ENCODE results near the gene CUBN. TPM values are rescaled to one million over a fixed set of nuclear protein-coding genes. Genes with fewer than 3 reads are reported as not detected.

CUBN gene
- total RNA-seq, 1 donor from 2014 or later = 0.32 TPM

DNA sequence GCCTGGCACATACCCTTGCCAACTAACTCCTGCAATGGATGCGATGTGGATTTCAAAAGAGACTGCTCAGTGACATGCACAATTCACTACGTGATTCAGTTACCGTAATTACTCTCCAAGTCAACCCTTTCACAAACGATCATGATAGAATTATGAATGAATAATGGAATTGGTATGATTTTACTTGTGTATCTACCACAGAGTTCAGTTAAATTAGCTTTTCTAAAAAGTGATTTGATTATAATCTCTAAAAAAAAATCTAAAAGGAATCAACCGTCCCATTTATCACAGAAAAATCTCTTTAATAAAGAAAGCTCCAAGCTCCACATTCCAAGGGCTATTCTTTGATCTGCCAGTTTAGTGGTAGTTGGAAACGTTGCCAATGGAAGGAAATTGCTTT, 282.0 kb downstream of the CUBN start:
- Mint-ChIP-seq H3K4me3 (ENCODE audit: unreplicated experiment) (no peak overlapping the region), H3K36me3 (ENCODE audit: unreplicated experiment) (no peaks in the 10 kb centered on the region), H3K27me3 (ENCODE audit: unreplicated experiment) (no peaks in the 10 kb centered on the region), H3K9me3 (ENCODE audit: unreplicated experiment) (peaks cover under 1% of the 10 kb centered on the region), H3K27ac (ENCODE audit: unreplicated experiment) (no peak overlapping the region), H3K4me1 (ENCODE audit: low read depth, unreplicated experiment) (no peaks in the 10 kb centered on the region)
- DNase-seq = no peak
- TF ChIP-seq, protein P1, sequence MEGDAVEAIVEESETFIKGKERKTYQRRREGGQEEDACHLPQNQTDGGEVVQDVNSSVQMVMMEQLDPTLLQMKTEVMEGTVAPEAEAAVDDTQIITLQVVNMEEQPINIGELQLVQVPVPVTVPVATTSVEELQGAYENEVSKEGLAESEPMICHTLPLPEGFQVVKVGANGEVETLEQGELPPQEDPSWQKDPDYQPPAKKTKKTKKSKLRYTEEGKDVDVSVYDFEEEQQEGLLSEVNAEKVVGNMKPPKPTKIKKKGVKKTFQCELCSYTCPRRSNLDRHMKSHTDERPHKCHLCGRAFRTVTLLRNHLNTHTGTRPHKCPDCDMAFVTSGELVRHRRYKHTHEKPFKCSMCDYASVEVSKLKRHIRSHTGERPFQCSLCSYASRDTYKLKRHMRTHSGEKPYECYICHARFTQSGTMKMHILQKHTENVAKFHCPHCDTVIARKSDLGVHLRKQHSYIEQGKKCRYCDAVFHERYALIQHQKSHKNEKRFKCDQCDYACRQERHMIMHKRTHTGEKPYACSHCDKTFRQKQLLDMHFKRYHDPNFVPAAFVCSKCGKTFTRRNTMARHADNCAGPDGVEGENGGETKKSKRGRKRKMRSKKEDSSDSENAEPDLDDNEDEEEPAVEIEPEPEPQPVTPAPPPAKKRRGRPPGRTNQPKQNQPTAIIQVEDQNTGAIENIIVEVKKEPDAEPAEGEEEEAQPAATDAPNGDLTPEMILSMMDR (IDR thresholded peaks at IDR 0.05; ENCODE audit: partially characterized antibody, unreplicated experiment) = no peak

DNA sequence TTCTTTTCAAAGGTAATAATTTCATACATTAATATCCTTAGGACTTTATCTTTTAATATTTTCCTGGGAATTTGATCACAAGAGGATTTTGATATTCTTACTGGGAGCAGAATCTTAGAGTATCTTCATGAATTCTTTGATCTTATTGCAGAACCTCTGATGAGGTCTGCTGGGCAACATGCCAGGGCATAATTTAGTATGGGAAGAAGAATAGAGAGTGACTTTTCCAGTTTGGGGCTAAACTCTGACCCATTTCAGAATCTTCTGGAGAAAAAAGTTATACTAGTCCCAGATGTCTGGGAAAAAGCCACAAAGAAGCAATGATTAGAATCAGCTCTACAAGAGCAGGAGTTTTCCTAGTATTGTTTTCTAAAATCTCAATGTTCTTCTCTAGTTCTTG, 284.4 kb downstream of the CUBN start:
- TF ChIP-seq, protein P1 (IDR thresholded peaks at IDR 0.05; ENCODE audit: partially characterized antibody, unreplicated experiment) = no peak
- Mint-ChIP-seq H3K27me3 (ENCODE audit: unreplicated experiment) (no peaks in the 10 kb centered on the region), H3K4me3 (ENCODE audit: unreplicated experiment) (no peak overlapping the region), H3K4me1 (ENCODE audit: low read depth, unreplicated experiment) (no peaks in the 10 kb centered on the region), H3K36me3 (ENCODE audit: unreplicated experiment) (no peaks in the 10 kb centered on the region), H3K9me3 (ENCODE audit: unreplicated experiment) (peaks cover 1% of the 10 kb centered on the region), H3K27ac (ENCODE audit: unreplicated experiment) (no peak overlapping the region)
- no peak for DNase-seq

- Mint-ChIP-seq H3K36me3 (ENCODE audit: unreplicated experiment) (no peaks in the 10 kb centered on the region), H3K4me1 (ENCODE audit: low read depth, unreplicated experiment) (no peaks in the 10 kb centered on the region), H3K27ac (ENCODE audit: unreplicated experiment) (no peak overlapping the region), H3K9me3 (ENCODE audit: unreplicated experiment) (peaks cover 1% of the 10 kb centered on the region), H3K27me3 (ENCODE audit: unreplicated experiment) (no peaks in the 10 kb centered on the region), H3K4me3 (ENCODE audit: unreplicated experiment) (no peak overlapping the region)
- TF ChIP-seq, protein P1 (IDR thresholded peaks at IDR 0.05; ENCODE audit: partially characterized antibody, unreplicated experiment) = peak; percentile 87
- DNase-seq = no peak
Observed at GRCh38 chr10:16843252-16843870, 286.2 kb downstream of the CUBN start.

GRCh38 chr10:16835228-16835627, 294.4 kb downstream of the CUBN start:
- no peak for DNase-seq
- Mint-ChIP-seq H3K36me3 (ENCODE audit: unreplicated experiment) (no peaks in the 10 kb centered on the region), H3K4me3 (ENCODE audit: unreplicated experiment) (no peak overlapping the region), H3K27me3 (ENCODE audit: unreplicated experiment) (peaks cover 3% of the 10 kb centered on the region), H3K27ac (ENCODE audit: unreplicated experiment) (no peak overlapping the region), H3K9me3 (ENCODE audit: unreplicated experiment) (no peaks in the 10 kb centered on the region), H3K4me1 (ENCODE audit: low read depth, unreplicated experiment) (no peaks in the 10 kb centered on the region)
- TF ChIP-seq, protein P1 (IDR thresholded peaks at IDR 0.05; ENCODE audit: partially characterized antibody, unreplicated experiment) = no peak

DNA sequence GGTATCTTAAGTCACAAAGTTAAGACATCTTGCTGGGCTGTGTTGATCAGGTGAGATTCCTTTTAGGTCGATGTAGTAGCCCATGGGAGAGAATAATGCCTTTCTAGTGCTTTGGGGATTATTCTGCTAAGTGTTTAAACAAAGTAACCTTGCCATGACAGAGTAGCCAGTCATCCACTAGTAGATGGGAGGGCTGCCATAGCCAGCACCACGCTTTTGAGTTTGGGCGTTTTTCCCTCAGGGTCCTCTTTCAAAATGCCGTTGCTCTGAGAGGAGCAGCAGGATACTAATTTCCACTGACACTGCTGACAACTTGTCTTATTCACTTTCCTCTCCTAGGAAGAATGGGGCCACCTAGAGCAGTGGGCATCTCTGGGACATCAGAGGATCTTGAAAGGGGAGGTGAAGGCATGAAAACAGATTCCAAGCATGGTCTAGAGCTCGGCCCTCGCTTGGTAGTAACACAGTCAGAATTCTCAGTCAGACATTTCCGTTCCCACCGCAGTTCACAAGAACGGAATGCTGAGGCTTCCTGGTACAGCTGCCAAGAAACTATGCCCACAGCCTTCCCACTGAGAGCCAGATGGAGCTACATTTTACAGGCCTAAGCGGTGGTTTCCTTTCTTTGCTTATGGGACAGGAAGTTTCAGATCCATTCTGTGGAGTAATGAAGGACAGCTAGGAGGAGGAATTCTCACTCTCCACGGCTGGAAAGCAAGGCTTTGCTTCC, 297.1 kb downstream of the CUBN start:
- no peak overlapping the region for H3K27ac Mint-ChIP-seq (ENCODE audit: unreplicated experiment)
- TF ChIP-seq, protein P1 (IDR thresholded peaks at IDR 0.05; ENCODE audit: partially characterized antibody, unreplicated experiment) = no peak
- no peaks in the 10 kb centered on the region for H3K36me3 Mint-ChIP-seq (ENCODE audit: unreplicated experiment)
- H3K9me3 Mint-ChIP-seq (ENCODE audit: unreplicated experiment) = no peaks in the 10 kb centered on the region
- DNase-seq = no peak
- peaks cover 4% of the 10 kb centered on the region for H3K27me3 Mint-ChIP-seq (ENCODE audit: unreplicated experiment)
- H3K4me1 Mint-ChIP-seq (ENCODE audit: low read depth, unreplicated experiment) = no peaks in the 10 kb centered on the region
- no peak overlapping the region for H3K4me3 Mint-ChIP-seq (ENCODE audit: unreplicated experiment)
